Measurements from ENCODE around the gene PRR13. TPM values are rescaled to one million over a fixed set of nuclear protein-coding genes. Genes with fewer than 3 reads are reported as not detected.

The PRR13 gene
- total and polyA plus RNA-seq, 2 of the 8 experiments (the other 6 are each of a cell fraction or from before 2014, with no cell fraction given): 82.9 to 185 TPM

- no peak overlapping the region; a peak in 1 of 7 replicates for H3K9ac ChIP-seq (replicated peaks in 1 of 4; ENCODE audit: extremely low read depth in 1 of 4, low read depth in 3 of 4, low read length in 3 of 4)
- no peak overlapping the region for H2AFZ ChIP-seq (ENCODE audit: low read length)
- ChIA-PET POLR2A (ENCODE audit: partially characterized antibody) (interaction anchor here (0.6 to 1.7 kb wide), 11 partner anchors 10 to 198 kb away, joined by 3 to 5 read pairs (median 4); partner anchors contain the start of genes SP1 and TARBP2), CTCF (ENCODE audit: partially characterized antibody) (interaction anchor here (0.6 to 2.0 kb wide), 7 partner anchors 25 to 238 kb away, joined by 3 to 13 read pairs (median 5); partner anchors contain the start of gene AAAS)
- no peak overlapping the region for H3K14ac ChIP-seq (ENCODE audit: insufficient read length)
- no peak overlapping the region for H2BK15ac ChIP-seq (ENCODE audit: low read length)
- no peak overlapping the region for H2BK12ac ChIP-seq (ENCODE audit: low read depth, low read length)
- no peak overlapping the region for H3K4me3 ChIP-seq (ENCODE audit: extremely low read depth in 1 of 4, insufficient read depth in 2 of 4, low read depth in 3 of 4, low read length in 4 of 4)
- no peak overlapping the region for H2AK5ac ChIP-seq (ENCODE audit: low read depth, low read length)
- H3K79me2 ChIP-seq (ENCODE audit: control insufficient read depth in 1 of 2, insufficient read depth in 2 of 2, low read length in 2 of 2): no peaks in the 10 kb centered on the region
- H3K4ac ChIP-seq (replicated peaks; ENCODE audit: insufficient read length, low read depth, low read length): no peak overlapping the region
- H3K56ac ChIP-seq (replicated peaks; ENCODE audit: insufficient read length, low read depth, low read length): no peak overlapping the region
- H2BK5ac ChIP-seq (ENCODE audit: low read depth, low read length): no peak overlapping the region
- no peak overlapping the region for H4K8ac ChIP-seq (ENCODE audit: extremely low read depth, insufficient read depth, low read length)
- H3K36me3 ChIP-seq (ENCODE audit: control insufficient read depth in 2 of 4, insufficient read depth in 4 of 4, low read length in 3 of 4): peaks cover 2 to 35% (median 20%) of the 10 kb centered on the region in 4 experiments; a peak in 7 of 8 replicates
- no peak overlapping the region for H3K27ac ChIP-seq (ENCODE audit: low read depth, low read length)
- no peak for TF ChIP-seq SP4 (IDR thresholded peaks at IDR 0.05; ENCODE audit: low read length)
- no peak for TF ChIP-seq EGR1 (IDR thresholded peaks at IDR 0.05; ENCODE audit: borderline replicate concordance, low read depth, low read length)
- TF ChIP-seq EP300 (IDR thresholded peaks at IDR 0.05; ENCODE audit: borderline replicate concordance in 1 of 2, low read depth in 2 of 2, low read length in 2 of 2): no peak
- no peak for TF ChIP-seq MAX (IDR thresholded peaks at IDR 0.05)
- TF ChIP-seq NANOG (IDR thresholded peaks at IDR 0.05; ENCODE audit: insufficient read depth, low read depth, low read length, poor library complexity, severe bottlenecking): no peak
- no peak overlapping the region for H4K5ac ChIP-seq (ENCODE audit: insufficient read length, low read depth, low read length)
- no peak overlapping the region for H3K4me2 ChIP-seq (ENCODE audit: insufficient read depth in 1 of 2, low read depth in 2 of 2, low read length in 2 of 2)
- no peak overlapping the region for H3K23ac ChIP-seq (ENCODE audit: insufficient read length)
- H4K20me1 ChIP-seq (replicated peaks in 1 of 2; ENCODE audit: control insufficient read depth in 1 of 2, insufficient read depth in 2 of 2, low read length in 2 of 2): peaks cover 2 to 4% of the 10 kb centered on the region in 2 experiments
- no peak overlapping the region for H3K18ac ChIP-seq (ENCODE audit: extremely low read depth, low read length)
- no peaks in the 10 kb centered on the region; a peak in 1 of 7 replicates for H3K4me1 ChIP-seq (replicated peaks in 1 of 4; ENCODE audit: control insufficient read depth in 3 of 4, insufficient read depth in 4 of 4, low read length in 3 of 4)
- no peaks in the 10 kb centered on the region for H3K9me3 ChIP-seq (ENCODE audit: insufficient read depth in 2 of 2, low read depth in 1 of 2, low read length in 1 of 2)
- no peak for FAIRE-seq
- no peaks in the 10 kb centered on the region for H3K27me3 ChIP-seq (replicated peaks in 1 of 4; ENCODE audit: control insufficient read depth in 3 of 4, extremely low read depth in 1 of 4, insufficient read depth in 3 of 4, low read length in 3 of 4)
- DNase-seq (ENCODE audit: low read depth in 1 of 2, low spot score in 2 of 2): no peak
- 94% methylated on average over 3 of the region's 3 CpGs; no CpG with 5 or more reads in 1 of the 2 experiments for WGBS, 2 experiments (ENCODE audit: extremely low coverage in 1 of 2, insufficient coverage in 1 of 2, insufficient read length in 1 of 2, insufficient replicate concordance in 2 of 2, low coverage in 1 of 2, low lambda C conversion rate in 2 of 2, missing lambda C conversion rate in 1 of 2)
- H2BK120ac ChIP-seq (replicated peaks; ENCODE audit: low read depth, low read length): no peak overlapping the region
- H2BK20ac ChIP-seq (ENCODE audit: low read length): no peak overlapping the region
- no peaks in the 10 kb centered on the region for H3K23me2 ChIP-seq (ENCODE audit: low read depth, low read length)
- H3K79me1 ChIP-seq (ENCODE audit: low read depth, low read length): no peaks in the 10 kb centered on the region
- no peak overlapping the region for H4K91ac ChIP-seq (replicated peaks; ENCODE audit: insufficient read length, low read length)
Measured at GRCh38 chr12:53414756-53415417, 26.6 kb upstream of the PRR13 start.
